Stimulated activated CD4-positive, alpha-beta T cell treated with anti-CD3 and anti-CD28 coated beads, Interleukin-12 subunit alpha, Interleukin-12 subunit beta, amount 100 ng/mL, for 24 hours (primary cell): ENCODE measurements around the gene CCDC102B.
"Not testable (repeated sequence)": the region's sequence is repeated elsewhere in the genome, so short reads cannot be mapped to it uniquely, and the experiment has no call there.

Experiments
- DNase-seq, 2 experiments: peaks; one replicate each; pipeline ENCODE4 v3.0.0-alpha.2; 2020; ENCODE audit warnings: low read depth in 2 of 2

CCDC102B gene

DNA sequence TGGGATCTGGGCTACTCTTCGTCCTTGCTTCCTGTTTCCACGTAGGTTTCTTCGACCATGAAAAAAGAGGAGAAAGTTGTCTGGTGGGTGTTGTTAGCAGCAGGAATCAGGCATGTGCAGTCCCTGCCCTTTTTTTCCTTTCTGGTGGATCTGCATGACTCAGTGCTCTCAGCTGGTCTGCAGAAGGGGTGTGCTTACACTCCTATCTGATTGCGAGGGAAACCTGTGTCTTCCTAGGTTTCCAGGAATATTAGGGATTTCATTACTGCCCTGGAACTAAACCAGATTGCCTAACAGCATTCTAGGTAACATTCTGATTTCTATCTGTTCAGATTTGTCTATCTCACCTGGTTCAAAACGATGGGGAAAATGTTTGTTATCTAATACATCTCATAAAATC lies 174.3 kb downstream of the CCDC102B start:
- DNase-seq, result no peak

- DNase-seq, result no peak
Observed at GRCh38 chr18:68979737-68980136, 181.9 kb downstream of the CCDC102B start.

GRCh38 chr18:68983126-68983525 lies 185.2 kb downstream of the CCDC102B start:
- no peak for DNase-seq

DNA sequence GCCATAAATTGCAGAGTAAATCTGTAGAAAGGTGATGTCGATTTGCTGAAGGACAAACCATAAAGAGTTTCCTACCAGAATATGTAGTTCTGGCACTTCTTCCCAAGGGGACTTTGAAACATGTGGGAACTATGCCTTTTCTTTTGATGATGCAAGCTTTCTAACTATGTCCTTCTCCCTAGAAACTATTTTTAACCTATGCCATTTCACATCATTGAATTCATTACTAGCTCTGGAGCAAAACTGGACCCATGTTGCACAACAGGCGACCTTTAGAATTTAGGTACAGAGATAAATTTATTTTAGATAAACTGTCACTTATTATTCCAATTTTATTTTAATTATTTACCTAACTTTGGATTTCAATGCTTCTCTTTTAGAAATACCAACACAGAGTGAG lies 186.5 kb downstream of the CCDC102B start:
- DNase-seq, result no peak

DNA sequence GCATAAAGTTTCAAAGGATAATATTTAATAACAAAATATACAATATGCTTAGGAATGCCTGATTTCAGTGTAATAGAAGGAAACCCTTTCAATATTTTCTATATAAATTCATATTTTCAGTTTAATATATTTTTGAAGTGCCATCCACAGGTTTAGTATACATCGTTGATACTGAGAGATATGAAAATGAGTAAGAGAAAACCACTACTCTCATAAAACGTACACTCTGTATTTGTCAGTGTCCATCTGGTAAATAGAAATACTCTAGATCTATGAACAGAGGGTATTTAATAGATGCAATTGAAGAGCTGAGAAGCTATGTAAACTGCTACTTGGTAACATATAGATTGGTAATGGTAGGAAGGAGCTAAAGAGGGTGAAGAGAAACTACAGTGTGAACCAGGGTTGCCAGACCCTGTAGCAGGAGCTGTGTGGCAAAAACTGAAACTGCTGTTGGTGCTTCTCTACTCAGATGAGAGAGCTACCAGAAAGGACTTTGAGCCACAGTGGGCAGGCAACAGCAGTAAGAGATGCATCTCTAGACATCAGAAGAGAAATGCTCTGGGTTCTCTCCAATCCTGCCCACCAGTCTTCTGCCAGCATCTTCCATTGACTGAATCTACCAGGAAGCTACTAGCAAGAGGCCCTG lies 187.4 kb downstream of the CCDC102B start:
- DNase-seq, result no peak

DNA sequence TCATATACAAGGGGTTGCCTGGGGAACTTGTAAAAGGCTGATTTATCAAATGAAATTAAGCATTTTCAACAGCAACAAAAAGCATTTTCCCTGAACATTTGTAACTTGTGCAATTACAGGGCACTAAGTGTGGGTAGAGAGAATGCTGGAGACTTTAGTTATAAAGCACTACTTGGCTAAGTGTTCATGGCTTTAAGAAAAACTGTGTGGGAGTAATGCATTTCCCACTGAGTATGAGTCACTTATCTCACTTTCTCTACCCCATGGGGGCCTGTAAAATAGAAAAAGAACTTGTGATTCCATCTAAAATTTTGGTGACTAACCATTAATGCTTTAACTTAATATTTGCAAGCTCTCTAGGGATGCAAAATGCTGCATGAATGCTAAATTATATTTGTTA lies 193.4 kb downstream of the CCDC102B start:
- no peak for DNase-seq

DNA sequence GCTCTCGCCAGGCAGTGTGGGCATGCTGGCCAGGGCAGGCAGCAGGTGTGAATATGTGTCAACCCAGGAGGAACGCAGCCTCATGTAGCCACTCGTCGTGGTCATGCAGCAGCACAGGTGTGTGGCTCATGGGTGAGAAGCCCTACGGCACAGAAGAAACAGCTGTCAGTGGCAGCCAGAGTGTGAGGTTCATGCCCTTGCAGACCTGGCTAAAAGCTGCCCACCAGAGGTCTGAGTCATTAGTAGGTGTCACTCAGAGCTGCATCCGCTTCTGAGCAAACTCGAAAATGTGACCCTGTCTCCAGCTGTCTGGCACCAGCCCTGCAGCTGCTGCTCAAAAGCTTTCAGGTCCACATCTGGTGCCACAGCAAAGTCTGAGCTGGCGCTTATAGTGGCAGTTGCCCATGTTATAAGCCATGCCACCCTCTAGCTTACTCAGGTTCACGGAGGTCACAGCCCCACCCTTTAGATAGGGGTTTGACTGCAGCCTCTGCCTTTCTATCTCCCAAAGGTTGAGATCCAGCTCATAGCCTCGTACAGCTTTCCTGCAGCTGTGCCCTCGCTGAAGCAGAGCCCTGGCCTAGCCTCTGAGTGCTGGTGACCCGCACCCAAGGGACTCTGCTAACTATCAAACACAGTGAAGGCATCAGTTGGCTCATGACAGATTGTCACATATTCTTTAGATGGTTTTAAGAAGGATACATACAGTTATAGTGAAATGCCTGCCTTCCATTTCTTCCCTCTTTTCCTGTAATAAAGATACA lies 195.0 kb downstream of the CCDC102B start:
- no peak for DNase-seq

DNA sequence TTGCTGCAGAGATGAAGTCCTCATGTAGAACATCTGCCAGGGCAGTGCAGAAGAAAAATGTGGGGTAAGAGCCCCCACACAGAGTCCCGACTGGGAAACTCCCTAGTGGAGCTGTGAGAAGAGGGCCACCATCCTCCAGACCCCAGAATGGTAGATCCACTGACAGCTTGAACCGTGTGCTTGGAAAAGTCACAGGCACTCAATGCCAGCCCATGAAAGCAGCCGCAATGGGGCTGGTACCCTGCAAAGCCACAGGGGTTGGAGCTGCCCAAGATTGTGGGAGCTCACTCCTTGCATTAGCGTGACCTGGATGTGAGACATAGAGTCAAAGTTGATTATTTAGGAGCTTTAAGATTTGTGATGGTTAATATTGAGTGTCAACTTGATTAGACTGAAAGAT lies 197.8 kb downstream of the CCDC102B start:
- DNase-seq, result no peak

DNA sequence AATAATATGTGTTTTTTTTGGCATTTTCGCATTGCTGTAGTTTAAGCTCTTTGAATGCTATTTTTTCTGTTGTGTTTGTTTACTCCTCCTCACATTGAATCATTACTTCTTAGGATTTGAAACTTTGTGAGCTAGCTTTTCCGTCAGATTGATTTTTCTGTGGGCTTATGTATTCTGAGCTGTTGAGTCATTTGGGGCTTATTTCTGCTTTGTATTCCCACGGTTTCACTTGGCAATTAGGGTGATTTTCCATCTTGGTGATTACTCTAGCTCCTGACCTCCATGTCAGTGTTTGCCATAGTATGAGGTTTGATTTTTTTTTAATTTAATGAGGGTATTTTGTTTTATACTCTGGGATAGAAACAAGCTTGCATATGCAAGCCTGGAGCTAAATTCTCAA lies 200.0 kb downstream of the CCDC102B start:
- no peak for DNase-seq

GRCh38 chr18:69000366-69000765 lies 202.5 kb downstream of the CCDC102B start:
- DNase-seq, result no peak

GRCh38 chr18:69002233-69002632 lies 204.4 kb downstream of the CCDC102B start:
- no peak for DNase-seq

DNA sequence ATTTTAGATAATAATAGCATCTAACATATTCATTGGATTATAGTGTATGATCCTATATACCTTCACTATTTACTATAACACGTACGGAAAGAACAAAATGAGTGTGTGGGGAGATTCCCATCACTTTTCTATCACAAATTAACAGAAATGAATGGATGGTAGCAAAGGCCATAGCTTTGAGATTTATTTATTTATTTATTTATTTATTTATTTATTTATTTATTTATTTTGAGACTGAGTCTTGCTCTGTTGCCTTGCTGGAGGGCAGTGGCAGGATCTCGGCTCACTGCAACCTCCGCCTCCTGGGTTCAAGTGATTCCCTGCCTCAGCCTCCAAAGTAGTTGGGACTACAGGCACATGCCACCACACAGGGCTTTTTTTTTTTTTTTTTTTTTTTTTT lies 208.3 kb downstream of the CCDC102B start:
- not testable (repeated sequence) for DNase-seq

DNA sequence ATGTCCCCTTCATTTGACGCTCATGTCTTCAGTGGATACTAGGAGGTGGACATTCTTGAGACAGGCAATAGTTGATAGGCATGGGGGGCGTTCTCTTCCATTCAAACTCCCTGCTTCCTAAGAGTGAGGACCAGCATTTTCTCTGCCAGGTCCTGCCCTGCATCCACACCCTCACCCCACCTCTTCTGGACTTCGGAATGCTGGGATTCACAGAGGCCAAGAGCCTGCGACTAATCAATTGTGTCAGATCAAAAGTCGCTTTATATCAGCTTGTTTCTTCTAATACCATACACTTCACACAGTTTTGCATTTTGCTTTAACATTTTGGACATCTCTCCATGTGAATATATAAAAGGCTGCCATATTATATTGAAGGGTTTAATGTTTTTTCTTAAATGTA lies 210.7 kb downstream of the CCDC102B start:
- DNase-seq, result no peak

- DNase-seq, result no peak
Observed at GRCh38 chr18:69021211-69021805, 223.4 kb downstream of the CCDC102B start.

- no peak for DNase-seq
Observed at GRCh38 chr18:69022426-69022825, 224.5 kb downstream of the CCDC102B start.

- no peak for DNase-seq
Observed at GRCh38 chr18:69031571-69031970, 233.7 kb downstream of the CCDC102B start.

GRCh38 chr18:69032009-69032408 lies 234.1 kb downstream of the CCDC102B start:
- no peak for DNase-seq

- DNase-seq, result no peak
Observed at GRCh38 chr18:69035756-69036155, 237.9 kb downstream of the CCDC102B start.

- no peak for DNase-seq
Observed at GRCh38 chr18:69044215-69044614, 246.3 kb downstream of the CCDC102B start.

GRCh38 chr18:69064063-69064462 lies 266.2 kb downstream of the CCDC102B start:
- no peak for DNase-seq

- no peak for DNase-seq
Observed at GRCh38 chr18:69067048-69067447, 269.2 kb downstream of the CCDC102B start.

DNA sequence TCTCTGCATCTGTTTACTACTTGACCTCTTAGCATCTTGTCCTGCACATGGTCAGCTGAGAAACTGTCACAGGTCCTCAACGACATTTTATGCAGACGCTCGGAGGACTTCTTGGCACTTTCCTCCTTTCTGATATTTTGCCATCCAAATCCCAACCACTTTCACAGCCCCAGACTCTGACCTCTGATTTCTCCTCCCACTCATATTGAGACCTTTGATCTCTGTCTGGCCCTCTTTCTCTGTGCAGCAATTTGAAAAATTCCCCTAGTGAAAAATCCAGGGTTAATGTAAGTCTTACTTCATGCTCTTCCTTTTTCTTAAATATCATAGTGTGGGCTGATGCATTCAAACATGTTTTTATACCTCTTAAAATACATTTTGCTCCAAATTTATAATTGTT lies 273.8 kb downstream of the CCDC102B start:
- DNase-seq, result no peak

DNA sequence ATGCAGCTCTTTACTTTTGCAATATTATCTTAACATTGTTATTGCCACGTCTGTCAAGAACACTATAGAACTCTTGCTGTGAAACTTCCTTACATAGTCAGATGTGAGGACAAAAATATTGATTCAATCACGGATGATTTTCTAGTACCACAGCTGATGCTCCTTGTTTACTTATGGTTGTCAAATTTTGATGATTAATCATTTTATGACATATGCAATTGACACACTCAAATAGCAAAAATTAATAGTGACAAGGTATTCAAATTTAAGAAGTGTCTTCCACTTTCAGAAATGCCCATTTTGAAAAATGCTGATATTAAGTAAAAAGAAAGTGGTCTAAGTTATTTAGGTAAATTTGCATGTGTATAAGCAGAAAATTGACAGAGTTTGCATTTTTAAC lies 284.0 kb downstream of the CCDC102B start:
- no peak for DNase-seq
